Esophagus squamous epithelium (tissue), 5 donors: ENCODE measurements around the gene CCNJL. TPM values are rescaled to one million over a fixed set of nuclear protein-coding genes. Genes with fewer than 3 reads are reported as not detected.

Experiments
- DNase-seq: peaks from one replicate; lab custom pipeline; 2025; lab: John Stamatoyannopoulos, UW
- H3K27ac ChIP-seq, 4 donors: fragments of 200-600 bp; sonication (generic); one replicate each; pipeline ENCODE4 v1.5.1; 2016 to 2019; ENCODE audit warnings: mild to moderate bottlenecking in 1 of 4
- H3K27me3 ChIP-seq, 4 donors: fragments of 200-600 bp; sonication (generic); 1 replicate in 3 of 4; 2 replicates in 1 of 4; pipeline versions ENCODE4 v1.5.1 to v1.6.0; 2017 to 2021; ENCODE audit warnings: antibody characterized with exemption in 1 of 4
- H3K36me3 ChIP-seq, 3 donors: fragments of 200-600 bp; sonication (generic); one replicate each; pipeline ENCODE4 v1.5.1; 2016 to 2019
- H3K4me1 ChIP-seq, 3 donors: fragments of 200-600 bp; sonication (generic); one replicate each; pipeline ENCODE4 v1.5.1; 2017 to 2019
- H3K4me3 ChIP-seq, 4 donors: fragments of 200-600 bp; sonication (generic); 1 replicate in 3 of 4; 2 replicates in 1 of 4; pipeline ENCODE4 v1.5.1; 2016 to 2019; ENCODE audit warnings: mild to moderate bottlenecking in 2 of 4, moderate library complexity in 1 of 4
- H3K9me3 ChIP-seq, 3 donors: fragments of 200-600 bp; sonication (generic); one replicate each; pipeline ENCODE4 v1.5.1; 2016 to 2019
- CTCF ChIP-seq, 6 experiments: fragments of 450-650 bp in 4 of 6; fragments of 200-600 bp in 2 of 6; sonication (generic) in 2 of 6; IDR thresholded peaks; one replicate each; pipeline ENCODE4 v1.5.1; 2016 to 2019; ENCODE audit warnings: antibody characterized with exemption in 6 of 6, mild to moderate bottlenecking in 4 of 6, moderate library complexity in 4 of 6
- POLR2A ChIP-seq, 4 donors: fragments of 450-650 bp; IDR thresholded peaks; one replicate each; pipeline ENCODE4 v1.6.1; 2017; ENCODE audit warnings: antibody characterized with exemption in 4 of 4, mild to moderate bottlenecking in 4 of 4, moderate library complexity in 3 of 4
- WGBS, 2 donors: methylation state at CpG; one replicate each; pipeline ENCODE4 v1.1.5; 2018; 5-methylcytosine and 5-hydroxymethylcytosine counted together
- intact Hi-C: fragments of 100-400 bp; cut with DNase I; formaldehyde crosslinking; loops from one replicate; pipeline ENCODE4 v1.15.0; 2022
- total RNA-seq, 4 donors: library from RNA; depleted of rRNA; stranded (reverse); fragments of >200 nt; gene quantifications; one replicate each; pipeline ENCODE4 v1.1.0, GENCODE V29; 2016
- donor health status: DM: yes; HTN: yes; CAD: no.

Gene CCNJL
- total RNA-seq, 4 donors from 2014 or later: 0.04 to 3.0 (median 0.74) TPM

- Histone ChIP-seq H3K27me3 (no peaks in the 10 kb centered on the region), H3K4me1 (peaks cover 12 to 42% (median 26%) of the 10 kb centered on the region in 3 donors), H3K4me3 (no peak overlapping the region), H3K9me3 (no peaks in the 10 kb centered on the region), H3K27ac (peak overlapping the region; percentile 70 to 82 (median 78)), H3K36me3 (no peaks in the 10 kb centered on the region)
- WGBS, 2 donors: 66 to 69% methylated on average over 5 to 6 of the region's 6 CpGs
- no peak for DNase-seq
- no peak for TF ChIP-seq CTCF (IDR thresholded peaks at IDR 0.05)
- TF ChIP-seq POLR2A (IDR thresholded peaks at IDR 0.05): no peak
- intact Hi-C loops: no loop called here
These were observed 40.5 kb downstream of the CCNJL start for GRCh38 chr5:160271836-160272235.

- no peaks in the 10 kb centered on the region for H3K27me3 ChIP-seq
- 36 to 66% methylated on average over 6 to 8 of the region's 8 CpGs for WGBS, 2 donors
- no peaks in the 10 kb centered on the region for H3K9me3 ChIP-seq
- peak overlapping the region; percentile 70 to 82 (median 78) for H3K27ac ChIP-seq
- DNase-seq: no peak
- intact Hi-C loops: no loop called here
- peaks cover 12 to 42% (median 26%) of the 10 kb centered on the region in 3 donors for H3K4me1 ChIP-seq
- H3K36me3 ChIP-seq: no peaks in the 10 kb centered on the region
- TF ChIP-seq POLR2A (IDR thresholded peaks at IDR 0.05) (no peak), CTCF (IDR thresholded peaks at IDR 0.05) (no peak)
- no peak overlapping the region for H3K4me3 ChIP-seq
These were observed 41.0 kb downstream of the CCNJL start for GRCh38 chr5:160271396-160271795.

GRCh38 chr5:160270704-160271103, 41.7 kb downstream of the CCNJL start:
- Histone ChIP-seq H3K27me3 (no peaks in the 10 kb centered on the region), H3K36me3 (no peaks in the 10 kb centered on the region), H3K4me3 (no peak overlapping the region), H3K9me3 (no peaks in the 10 kb centered on the region), H3K4me1 (peaks cover 12 to 42% (median 26%) of the 10 kb centered on the region in 3 donors), H3K27ac (peak overlapping the region; percentile 64 to 82 (median 78))
- DNase-seq: no peak
- intact Hi-C loops: no loop called here
- WGBS, 2 donors: 29 to 36% methylated on average over 4 of the region's 4 CpGs
- TF ChIP-seq POLR2A (IDR thresholded peaks at IDR 0.05): no peak
- no peak for TF ChIP-seq CTCF (IDR thresholded peaks at IDR 0.05)

- Histone ChIP-seq H3K4me3 (no peak overlapping the region), H3K27me3 (no peaks in the 10 kb centered on the region), H3K9me3 (no peaks in the 10 kb centered on the region), H3K4me1 (peaks cover 12 to 42% (median 26%) of the 10 kb centered on the region in 3 donors), H3K36me3 (no peaks in the 10 kb centered on the region), H3K27ac (peak overlapping the region in 1 of 4 donors; percentile 23)
- intact Hi-C loops: no loop called here
- 9 to 48% methylated on average over 4 to 5 of the region's 10 CpGs for WGBS, 2 donors
- TF ChIP-seq POLR2A (IDR thresholded peaks at IDR 0.05): no peak
- peak; percentile 39 for DNase-seq
These were observed 43.3 kb downstream of the CCNJL start for GRCh38 chr5:160269017-160269416.

GRCh38 chr5:160268121-160268520, 44.2 kb downstream of the CCNJL start:
- H3K27ac ChIP-seq: no peak overlapping the region

More at GRCh38 chr5:160268121-160268520, 44.2 kb downstream of the CCNJL start:
- no peaks in the 10 kb centered on the region for H3K27me3 ChIP-seq
- H3K36me3 ChIP-seq: no peaks in the 10 kb centered on the region
- no peak overlapping the region for H3K4me3 ChIP-seq
- no peak for DNase-seq
- peaks cover 12 to 42% (median 26%) of the 10 kb centered on the region in 3 donors for H3K4me1 ChIP-seq
- H3K9me3 ChIP-seq: no peaks in the 10 kb centered on the region
- WGBS, 2 donors: 82 to 92% methylated on average over 4 to 5 of the region's 5 CpGs
- no peak for TF ChIP-seq CTCF (IDR thresholded peaks at IDR 0.05)
- intact Hi-C loops: no loop called here
